Left forelimb (tissue), 1 donor: ENCODE data around the gene MKNK2.
A peak's percentile ranks its signal among the peaks of the same experiment; 100 is the strongest.

Source experiments
- DNase-seq: peaks from one replicate; pipeline ENCODE4 v3.0.0-alpha.2; 2018; ENCODE audit warnings: low spot score

MKNK2 gene

GRCh38 chr19:1991018-1991913 lies 59.8 kb downstream of the MKNK2 start:
- DNase-seq, result peak; percentile 61

GRCh38 chr19:1990230-1991017 lies 60.6 kb downstream of the MKNK2 start:
- peak; percentile 60 for DNase-seq

GRCh38 chr19:1989513-1990229 lies 61.4 kb downstream of the MKNK2 start:
- DNase-seq, result peak; percentile 60

GRCh38 chr19:1988464-1988863 lies 62.6 kb downstream of the MKNK2 start:
- DNase-seq, result peak; percentile 56
